Right lobe of liver (tissue), 6 donors: ENCODE results near the gene CHAD. TPM values are rescaled to one million over a fixed set of nuclear protein-coding genes. Genes with fewer than 3 reads are reported as not detected.

Experiments
- ATAC-seq, 4 donors: fragments of 200-7000 bp; cut with Tn5 transposase; one replicate each; pipeline ENCODE4 v1.9.1; 2020; ENCODE audit warnings: mild to moderate bottlenecking in 4 of 4, moderate library complexity in 4 of 4
- DNase-seq, 3 donors: peaks; one replicate each; pipeline ENCODE4 v3.0.0-alpha.2; 2020
- H3K27ac ChIP-seq, 3 donors: fragments of 200-600 bp; one replicate each; pipeline ENCODE4 v1.8.0; 2022
- H3K27me3 ChIP-seq, 2 donors: fragments of 200-600 bp; one replicate each; pipeline ENCODE4 v1.8.0; 2022
- H3K36me3 ChIP-seq, 4 donors: fragments of 200-600 bp; sonication (generic) in 1 of 4; one replicate each; pipeline versions ENCODE4 v1.5.1 to v1.8.0; 2017 to 2022; ENCODE audit warnings: control low read depth in 1 of 4
- H3K4me1 ChIP-seq, 4 donors: fragments of 200-600 bp; sonication (generic) in 1 of 4; one replicate each; pipeline versions ENCODE4 v1.5.1 to v1.8.0; 2017 to 2022; ENCODE audit warnings: control low read depth in 1 of 4
- H3K4me3 ChIP-seq, 3 donors: fragments of 200-600 bp; one replicate each; pipeline ENCODE4 v1.8.0; 2022
- H3K9me3 ChIP-seq, 4 donors: fragments of 200-600 bp; sonication (generic) in 1 of 4; one replicate each; pipeline versions ENCODE4 v1.5.1 to v1.8.0; 2017 to 2022; ENCODE audit warnings: control low read depth in 1 of 4
- POLR2A ChIP-seq: fragments of 450-650 bp; IDR thresholded peaks from one replicate; pipeline ENCODE4 v1.6.1; 2017; ENCODE audit warnings: antibody characterized with exemption, mild to moderate bottlenecking
- WGBS: methylation state at CpG from one replicate; pipeline ENCODE4 v1.1.6; 2018; ENCODE audit warnings: low coverage, low lambda C conversion rate; ENCODE audit not compliant: insufficient coverage; ENCODE audit errors: missing lambda C conversion rate; 5-methylcytosine and 5-hydroxymethylcytosine counted together
- intact Hi-C, 2 donors: fragments of 100-400 bp; cut with DNase I; formaldehyde crosslinking; loops; one replicate each; pipeline versions ENCODE4 v1.11.2 to v1.14.1; 2022
- total RNA-seq, 6 experiments: library from RNA; depleted of rRNA in 2 of 6; stranded (reverse); fragments of >200 nt in 2 of 6; fragmentation: NEBNext Ultra II Directional in 3 of 6; extraction: Animal tissue kit (Norgen Biotek cat#: 25700) in 3 of 6; gene quantifications; one replicate each; pipeline versions ENCODE4 v1.1.0 to v1.2.4, GENCODE V29; 2016 to 2023
- TF ChIP-seq, protein P1 (sequence below), 4 donors: fragments of 200-600 bp in 3 of 4; fragments of 450-650 bp in 1 of 4; IDR thresholded peaks; one replicate each; pipeline versions ENCODE4 v1.5.1 to v1.8.0; 2016 to 2022; ENCODE audit warnings: antibody characterized with exemption in 4 of 4, mild to moderate bottlenecking in 2 of 4
- donor health status: DM: no; HTN: yes; CAD: no.
- donor health status: DM: no; HTN: no; CAD: no.
- donor health status: DM: no; HTN: no; CAD: no.
- donor health status: DM: no; HTN: yes; CAD: no.
- donor health status: DM: no; HTN: yes; CAD: no.

Gene CHAD
- total RNA-seq, 6 experiments from 2014 or later: 1.0 to 11.3 (median 3.8) TPM

DNA sequence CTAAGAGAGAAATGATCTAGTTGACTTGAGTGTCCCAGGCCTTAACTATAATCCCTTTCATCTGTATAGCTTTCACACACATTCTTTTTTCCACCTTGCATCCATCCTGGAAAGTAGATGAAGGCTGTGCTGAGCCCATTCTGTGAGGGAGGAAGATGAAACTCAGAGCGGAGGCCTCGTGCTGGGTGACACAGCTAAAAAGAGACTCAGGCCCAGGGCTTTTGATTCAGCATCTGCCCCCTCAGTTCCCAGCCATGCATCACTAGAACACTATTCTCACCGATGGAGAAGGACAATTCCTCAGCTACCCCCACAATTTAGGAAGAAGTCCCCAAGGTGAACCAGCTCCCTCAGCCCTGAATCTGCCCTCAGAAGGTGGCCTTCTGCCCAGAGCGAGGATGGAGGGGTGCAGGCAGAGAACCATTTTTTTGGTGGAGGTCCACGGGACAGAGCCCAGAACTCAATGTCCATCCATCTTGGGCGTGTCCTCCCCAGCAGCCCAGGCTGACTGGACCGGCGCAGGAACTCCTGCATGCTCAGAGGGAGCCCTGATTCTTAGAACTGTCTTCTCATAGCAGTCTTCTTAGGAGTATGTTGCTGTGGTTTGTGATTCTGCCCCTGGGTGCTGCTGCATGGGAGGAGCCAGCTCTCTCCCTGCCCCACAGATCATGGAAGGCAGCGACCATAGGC lies 33.8 kb upstream of the CHAD start:
- WGBS: 86% methylated on average over 2 of the region's 9 CpGs
- TF ChIP-seq POLR2A: no peak
- TF ChIP-seq, protein P1, sequence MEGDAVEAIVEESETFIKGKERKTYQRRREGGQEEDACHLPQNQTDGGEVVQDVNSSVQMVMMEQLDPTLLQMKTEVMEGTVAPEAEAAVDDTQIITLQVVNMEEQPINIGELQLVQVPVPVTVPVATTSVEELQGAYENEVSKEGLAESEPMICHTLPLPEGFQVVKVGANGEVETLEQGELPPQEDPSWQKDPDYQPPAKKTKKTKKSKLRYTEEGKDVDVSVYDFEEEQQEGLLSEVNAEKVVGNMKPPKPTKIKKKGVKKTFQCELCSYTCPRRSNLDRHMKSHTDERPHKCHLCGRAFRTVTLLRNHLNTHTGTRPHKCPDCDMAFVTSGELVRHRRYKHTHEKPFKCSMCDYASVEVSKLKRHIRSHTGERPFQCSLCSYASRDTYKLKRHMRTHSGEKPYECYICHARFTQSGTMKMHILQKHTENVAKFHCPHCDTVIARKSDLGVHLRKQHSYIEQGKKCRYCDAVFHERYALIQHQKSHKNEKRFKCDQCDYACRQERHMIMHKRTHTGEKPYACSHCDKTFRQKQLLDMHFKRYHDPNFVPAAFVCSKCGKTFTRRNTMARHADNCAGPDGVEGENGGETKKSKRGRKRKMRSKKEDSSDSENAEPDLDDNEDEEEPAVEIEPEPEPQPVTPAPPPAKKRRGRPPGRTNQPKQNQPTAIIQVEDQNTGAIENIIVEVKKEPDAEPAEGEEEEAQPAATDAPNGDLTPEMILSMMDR (IDR thresholded peaks at IDR 0.05): no peak
- DNase-seq (no peak), ATAC-seq (no peak)
- H3K9me3 ChIP-seq: no peaks in the 10 kb centered on the region
- intact Hi-C loops: no loop called here
- H3K4me3 ChIP-seq: no peak overlapping the region
- H3K4me1 ChIP-seq: no peaks in the 10 kb centered on the region
- no peaks in the 10 kb centered on the region for H3K36me3 ChIP-seq
- no peaks in the 10 kb centered on the region for H3K27me3 ChIP-seq
- H3K27ac ChIP-seq: no peak overlapping the region

DNA sequence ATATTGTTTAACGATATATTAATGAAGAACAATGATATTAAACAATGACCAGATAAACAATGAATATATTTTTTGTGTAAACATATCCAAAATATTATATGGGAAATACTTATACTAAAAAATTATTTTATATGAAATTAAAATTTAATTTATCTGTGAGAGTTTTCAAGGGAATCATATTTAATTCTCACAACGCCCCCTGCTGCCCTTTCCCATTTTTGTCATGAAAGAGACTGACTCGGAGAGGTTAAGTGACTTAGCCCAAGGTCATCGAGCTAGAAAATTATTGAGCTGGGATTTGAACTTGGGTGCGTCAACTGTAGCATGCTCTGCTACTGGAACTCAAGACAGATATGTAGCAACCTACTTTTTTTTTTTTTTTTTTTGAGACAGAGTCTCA lies 32.4 kb upstream of the CHAD start:
- Histone ChIP-seq H3K27me3 (no peaks in the 10 kb centered on the region), H3K9me3 (no peaks in the 10 kb centered on the region), H3K36me3 (no peaks in the 10 kb centered on the region), H3K4me3 (no peak overlapping the region), H3K4me1 (no peaks in the 10 kb centered on the region), H3K27ac (no peak overlapping the region)
- intact Hi-C loops: no loop called here
- ATAC-seq: peak; percentile 19 to 54 (median 40)
- TF ChIP-seq, protein P1 (IDR thresholded peaks at IDR 0.05): peak; percentile 22 to 48 (median 35)
- no peak for TF ChIP-seq POLR2A
- DNase-seq: no peak
- 25% methylated on average over 5 of the region's 5 CpGs for WGBS

- TF ChIP-seq, protein P1 (IDR thresholded peaks at IDR 0.05): no peak
- TF ChIP-seq POLR2A: no peak
- H3K4me3 ChIP-seq: no peak overlapping the region
- no peaks in the 10 kb centered on the region for H3K9me3 ChIP-seq
- ATAC-seq (no peak), DNase-seq (no peak)
- WGBS: 100% methylated on average over 2 of the region's 2 CpGs
- H3K27me3 ChIP-seq: no peaks in the 10 kb centered on the region
- H3K36me3 ChIP-seq: no peaks in the 10 kb centered on the region
- no peaks in the 10 kb centered on the region for H3K4me1 ChIP-seq
- no peak overlapping the region for H3K27ac ChIP-seq
- intact Hi-C loops: no loop called here
These were observed 31.0 kb upstream of the CHAD start for GRCh38 chr17:50499721-50500120.

GRCh38 chr17:50499270-50499669 lies 30.6 kb upstream of the CHAD start:
- Histone ChIP-seq H3K4me3 (no peak overlapping the region), H3K36me3 (no peaks in the 10 kb centered on the region), H3K27ac (no peak overlapping the region), H3K27me3 (no peaks in the 10 kb centered on the region), H3K4me1 (no peaks in the 10 kb centered on the region), H3K9me3 (no peaks in the 10 kb centered on the region)
- DNase-seq: no peak
- TF ChIP-seq, protein P1 (IDR thresholded peaks at IDR 0.05): no peak
- TF ChIP-seq POLR2A: no peak
- no peak for ATAC-seq
- intact Hi-C loops: no loop called here
